C1 segment of cervical spinal cord (tissue), 14 donors: ENCODE results near the gene GLI1.
"Not testable (repeated sequence)": the region's sequence is repeated elsewhere in the genome, so short reads cannot be mapped to it uniquely, and the experiment has no call there.

Experiments used
- DNase-seq, 14 donors: peaks; one replicate each; lab custom pipeline; 2025; lab: John Stamatoyannopoulos, UW

The GLI1 gene

GRCh38 chr12:57475271-57476161 is 15.9 kb downstream of the GLI1 start:
- peak in 3 of 14 donors; percentile 13 to 45 (median 26) for DNase-seq

DNA sequence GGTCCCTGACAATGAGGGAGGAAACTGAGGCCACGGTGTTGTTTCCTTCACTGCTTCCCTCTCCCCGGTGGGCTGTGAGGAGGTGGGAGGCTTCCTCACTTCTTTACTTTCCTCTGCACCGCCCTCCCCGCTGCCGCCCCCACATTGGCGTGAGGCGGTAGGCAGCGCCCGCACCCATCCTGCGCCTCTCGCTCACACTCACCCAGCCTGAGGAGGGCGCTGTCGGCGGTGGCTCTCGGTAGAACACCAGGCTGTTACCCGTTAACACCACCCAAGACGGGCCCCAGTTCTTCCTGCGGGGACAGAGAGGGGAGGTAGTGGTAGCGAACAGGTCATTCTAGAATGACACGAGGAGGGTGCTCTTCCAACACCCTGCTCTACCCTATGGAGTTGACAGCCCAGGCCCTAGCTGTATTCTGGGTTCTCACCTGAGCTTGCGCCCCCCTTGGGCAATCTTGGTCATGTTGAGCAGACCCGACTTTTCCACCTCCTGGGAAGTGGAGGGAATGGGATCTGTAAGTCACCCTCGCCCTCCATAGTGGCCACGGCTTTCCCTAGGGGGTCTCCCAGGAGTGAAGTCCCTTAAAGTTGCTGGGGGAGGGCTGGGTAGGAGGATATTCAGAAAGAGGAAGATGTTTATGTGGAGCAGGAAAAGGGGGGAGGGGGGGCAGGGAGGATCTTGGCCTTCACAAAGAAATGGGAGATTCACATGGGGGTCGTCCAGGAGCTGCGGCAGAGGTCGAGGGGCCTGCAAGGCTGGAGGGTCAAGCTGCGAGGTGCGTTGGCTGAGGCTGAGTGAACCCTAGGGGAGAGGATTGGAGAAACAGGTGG is 16.8 kb downstream of the GLI1 start:
- no peak for DNase-seq

- no peak for DNase-seq
These were observed 17.6 kb downstream of the GLI1 start for GRCh38 chr12:57476993-57477709.

- DNase-seq = peak in 5 of 14 donors; percentile 8 to 22 (median 16)
These were observed 18.4 kb downstream of the GLI1 start for GRCh38 chr12:57477710-57478681.

DNA sequence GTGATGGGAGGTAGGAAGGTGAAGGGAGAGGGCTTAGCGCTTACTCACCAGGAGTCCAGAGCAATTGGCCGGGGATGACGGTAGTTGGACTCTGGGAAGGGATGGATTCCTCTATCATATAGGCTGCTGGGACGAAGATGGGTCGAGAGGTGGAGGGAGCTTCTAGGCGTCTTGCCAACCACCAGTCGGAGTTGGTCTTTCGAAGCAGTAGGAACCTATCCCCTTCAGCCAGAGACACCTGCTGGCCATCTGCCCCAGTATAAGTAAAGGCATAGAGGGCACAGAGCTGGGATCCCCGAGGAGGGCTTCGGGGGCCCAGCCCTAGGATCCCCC is 19.4 kb downstream of the GLI1 start:
- no peak for DNase-seq

DNA sequence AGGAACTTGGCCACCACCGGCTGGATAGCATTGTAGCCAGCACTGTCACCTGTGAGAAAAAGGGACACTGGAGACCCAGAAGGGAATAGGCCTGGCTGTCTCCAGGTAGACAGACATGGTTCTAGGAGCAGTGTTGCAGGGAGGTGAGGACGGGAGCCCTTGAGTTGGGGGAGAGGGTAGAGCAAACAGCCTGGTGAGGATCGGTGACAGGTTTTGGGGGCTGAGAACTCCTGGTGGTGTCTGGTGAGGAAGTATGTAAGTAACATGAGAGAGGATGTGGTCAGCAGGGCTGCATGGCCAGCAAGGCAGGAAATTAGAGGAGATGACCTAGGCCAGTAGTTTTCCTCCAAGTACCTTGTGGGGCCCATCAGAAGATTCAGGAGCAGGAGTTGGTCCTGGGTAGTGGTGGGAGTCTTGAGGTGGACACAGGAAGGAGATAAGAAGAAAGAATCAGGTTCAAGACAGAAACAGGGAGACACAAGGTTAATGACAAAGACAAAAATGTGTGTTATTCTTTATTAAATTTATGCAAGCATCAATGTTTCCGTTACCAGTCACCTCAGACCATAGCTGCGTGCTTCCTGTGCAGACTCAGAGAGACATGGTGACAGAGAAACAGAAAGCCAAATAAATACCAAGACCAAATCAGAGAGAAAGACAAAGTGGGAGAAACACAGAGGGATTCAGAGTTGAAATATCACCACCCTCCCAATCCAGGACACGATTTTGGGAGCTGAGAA is 20.0 kb downstream of the GLI1 start, which contains the start of gene ARHGAP9:
ARHGAP9 (minus strand) TSS at position 491 of the 740 bp plus-strand sequence; CDS start at position 31, 460 bp downstream.
- no peak for DNase-seq

GRCh38 chr12:57481671-57482070 is 22.1 kb downstream of the GLI1 start:
- DNase-seq = no peak

- DNase-seq = no peak
These were observed 23.9 kb downstream of the GLI1 start for GRCh38 chr12:57483466-57483865.

- no peak for DNase-seq
These were observed 26.1 kb downstream of the GLI1 start for GRCh38 chr12:57485695-57486094.

DNA sequence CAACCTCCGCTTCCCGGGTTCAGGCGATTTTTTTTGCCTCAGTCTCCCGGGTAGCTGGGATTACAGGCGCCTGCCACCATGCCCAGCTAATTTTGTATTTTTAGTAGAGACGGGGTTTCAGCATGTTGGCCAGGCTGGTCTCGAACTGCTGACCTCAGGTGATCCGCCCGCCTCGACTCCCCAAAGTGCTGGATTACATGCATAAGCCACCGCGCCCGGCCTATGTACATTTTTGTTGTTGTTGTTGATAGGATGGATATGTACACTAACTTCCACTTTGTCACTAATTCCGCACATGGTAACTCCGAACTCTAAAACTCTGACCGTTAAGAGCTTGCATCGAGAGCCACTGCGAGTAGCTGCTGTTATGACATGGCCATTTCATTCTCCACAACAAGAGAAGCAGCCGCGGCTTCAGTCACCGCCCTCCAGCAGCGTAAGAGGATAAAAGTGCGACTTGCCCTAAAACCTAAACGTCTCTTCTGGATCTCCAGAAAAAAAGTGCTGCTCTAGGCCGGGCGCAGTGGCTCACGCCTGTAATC is 27.5 kb downstream of the GLI1 start:
- DNase-seq = peak in 1 of 14 donors; percentile 42

- DNase-seq = peak; percentile 21 to 96 (median 88)
These were observed 28.2 kb downstream of the GLI1 start, which contains the start of gene MARS1 for GRCh38 chr12:57487597-57488401. Gene MARS1 (plus strand): TSS chr12:57488068. CDS start chr12:57488091, 23 bp downstream.

DNA sequence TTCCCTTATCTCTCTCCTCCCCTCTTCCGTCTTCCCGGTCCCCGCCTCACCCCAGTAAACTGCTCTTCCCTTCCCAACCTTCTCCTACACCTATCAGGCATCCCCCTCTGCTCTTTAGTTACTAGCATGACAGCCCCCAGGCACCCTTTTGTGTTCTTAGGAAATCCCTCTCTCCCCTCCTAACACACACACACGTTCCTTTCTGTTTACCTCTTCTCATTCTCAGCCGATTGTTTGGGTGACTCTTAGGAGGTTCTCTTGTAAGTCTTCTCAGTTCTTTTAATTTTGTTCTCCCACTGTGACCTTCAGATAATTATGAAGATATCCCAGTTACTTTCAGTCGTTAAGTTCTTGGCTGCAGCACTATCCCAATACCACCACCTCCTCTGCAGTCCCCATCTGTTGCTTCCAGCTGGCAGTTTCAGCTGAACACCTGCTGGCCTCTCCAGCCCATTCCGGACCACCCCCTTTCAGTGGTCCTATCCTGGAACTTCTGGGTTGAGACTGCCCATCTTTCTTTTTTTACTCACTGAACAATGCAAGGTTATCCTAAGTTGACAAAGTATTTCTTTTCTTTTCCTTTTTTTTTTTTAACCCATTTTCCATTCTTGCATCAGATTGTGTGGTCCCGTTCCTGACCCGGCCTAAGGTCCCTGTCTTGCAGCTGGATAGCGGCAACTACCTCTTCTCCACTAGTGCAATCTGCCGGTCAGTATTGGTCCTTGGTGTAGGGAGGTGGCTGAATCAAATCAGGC is 29.0 kb downstream of the GLI1 start:
- DNase-seq = peak in 1 of 14 donors; percentile 28

GRCh38 chr12:57489157-57489641 is 29.6 kb downstream of the GLI1 start:
- no peak for DNase-seq

- DNase-seq = no peak
These were observed 30.5 kb downstream of the GLI1 start for GRCh38 chr12:57490126-57490525.

- no peak for DNase-seq
These were observed 32.1 kb downstream of the GLI1 start for GRCh38 chr12:57491393-57492280.

DNA sequence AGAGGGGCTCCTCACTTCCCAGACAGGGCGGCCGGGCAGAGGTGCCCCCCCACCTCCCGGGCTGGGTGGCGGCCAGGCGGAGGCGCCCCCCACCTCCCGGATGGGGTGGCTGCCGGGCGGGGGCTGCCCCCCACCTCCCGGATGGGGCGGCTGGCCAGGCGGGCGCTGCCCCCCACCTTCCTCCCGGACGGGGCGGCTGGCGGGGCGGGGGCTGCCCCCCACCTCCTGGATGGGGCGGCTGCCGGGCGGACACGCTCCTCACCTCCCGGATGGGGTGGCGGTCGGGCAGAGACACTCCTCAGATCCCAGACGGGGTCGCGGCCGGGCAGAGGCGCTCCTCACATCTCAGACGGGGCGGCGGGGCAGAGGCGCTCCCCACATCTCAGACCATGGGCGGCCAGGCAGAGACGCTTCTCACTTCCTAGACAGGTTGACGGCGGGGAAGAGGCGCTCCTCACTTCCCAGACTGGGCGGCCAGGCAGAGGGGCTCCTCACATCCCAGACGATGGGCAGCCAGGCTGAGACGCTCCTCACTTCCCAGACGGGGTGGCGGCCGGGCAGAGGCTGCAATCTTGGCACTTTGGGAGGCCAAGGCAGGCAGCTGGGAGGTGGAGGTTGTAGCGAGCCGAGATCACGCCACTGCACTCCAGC is 35.6 kb downstream of the GLI1 start:
- not testable (repeated sequence) for DNase-seq
